ENCODE results near the gene CUL1.

The CUL1 gene

GRCh38 chr7:148698397-148699023 is at the start of gene CUL1:
TSS of gene CUL1 (plus strand) at chr7:148698903. CDS start at chr7:148730123, 31,220 bp downstream.
- peak within 1 kb of the TSS; percentile 98 for H3K27ac Mint-ChIP-seq
- peak within 1 kb of the TSS; percentile 99 for H3K4me3 Mint-ChIP-seq
- peaks cover 60% of the 10 kb centered on the region for H3K4me1 Mint-ChIP-seq (ENCODE audit: low read depth)
- peaks cover 4% of the 10 kb centered on the region for H3K36me3 Mint-ChIP-seq
- no peaks in the 10 kb centered on the region for H3K9me3 Mint-ChIP-seq (ENCODE audit: low read depth)
- H3K27me3 Mint-ChIP-seq: no peaks in the 10 kb centered on the region

DNA sequence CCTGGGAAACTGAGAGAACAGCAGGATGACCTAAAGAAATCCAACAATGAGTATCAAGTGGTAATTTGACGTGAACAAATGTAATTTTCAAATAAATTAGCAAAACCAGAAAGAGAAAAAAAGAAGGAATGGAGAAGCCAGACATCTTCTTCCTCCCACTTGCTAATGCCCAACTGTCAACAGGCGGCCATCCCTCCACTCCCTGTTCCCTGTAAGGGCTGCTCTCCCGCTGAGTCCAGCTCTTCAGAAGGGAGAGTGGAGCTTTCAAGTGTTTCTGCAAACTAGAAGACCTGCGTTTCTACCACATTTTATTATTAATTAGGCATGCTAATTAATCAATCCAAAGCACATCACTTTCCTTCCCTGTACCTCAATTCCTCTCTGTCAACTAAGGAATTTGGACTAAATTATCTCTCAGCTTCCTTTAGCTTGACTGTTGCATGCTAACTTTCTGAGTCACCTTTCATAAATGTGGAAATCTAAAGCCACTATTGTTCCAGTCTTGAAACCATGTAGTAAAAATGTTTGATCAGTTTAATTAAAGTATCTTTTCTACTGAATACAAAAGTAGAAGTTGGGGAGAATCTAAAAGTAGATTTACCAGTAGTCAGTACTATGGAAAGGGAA is 48.4 kb upstream of the CUL1 start:
- Mint-ChIP-seq H3K36me3 (no peaks in the 10 kb centered on the region), H3K27me3 (no peaks in the 10 kb centered on the region), H3K9me3 (ENCODE audit: low read depth) (no peaks in the 10 kb centered on the region), H3K27ac (no peak overlapping the region), H3K4me1 (ENCODE audit: low read depth) (no peaks in the 10 kb centered on the region), H3K4me3 (no peak overlapping the region)

DNA sequence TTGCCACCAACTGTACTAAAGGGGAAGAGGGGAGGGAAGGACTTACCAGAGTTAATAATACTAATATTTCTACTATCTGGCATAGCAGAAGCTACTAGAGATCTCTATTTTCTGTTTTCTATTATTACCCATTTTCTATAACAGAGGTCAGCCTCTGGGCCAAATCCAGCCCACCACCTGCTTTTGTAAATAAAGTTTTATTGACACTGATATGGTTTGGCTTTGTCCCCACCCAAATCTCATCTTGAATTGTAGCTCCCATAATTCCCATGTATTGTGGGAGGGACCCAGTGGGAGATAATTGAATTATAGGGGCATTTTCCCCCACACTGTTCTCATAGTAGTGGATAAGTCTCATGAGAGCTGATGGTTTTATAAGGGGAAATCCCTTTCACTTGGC is 45.9 kb upstream of the CUL1 start:
- no peaks in the 10 kb centered on the region for H3K4me1 Mint-ChIP-seq (ENCODE audit: low read depth)
- H3K4me3 Mint-ChIP-seq: no peak overlapping the region
- H3K27ac Mint-ChIP-seq: no peak overlapping the region
- H3K36me3 Mint-ChIP-seq: no peaks in the 10 kb centered on the region
- H3K27me3 Mint-ChIP-seq: no peaks in the 10 kb centered on the region
- no peaks in the 10 kb centered on the region for H3K9me3 Mint-ChIP-seq (ENCODE audit: low read depth)

GRCh38 chr7:148657929-148658328 is 40.8 kb upstream of the CUL1 start:
- Mint-ChIP-seq H3K4me1 (ENCODE audit: low read depth) (no peaks in the 10 kb centered on the region), H3K27me3 (no peaks in the 10 kb centered on the region), H3K9me3 (ENCODE audit: low read depth) (no peaks in the 10 kb centered on the region), H3K4me3 (no peak overlapping the region), H3K36me3 (no peaks in the 10 kb centered on the region), H3K27ac (no peak overlapping the region)

GRCh38 chr7:148661471-148661870 is 37.2 kb upstream of the CUL1 start:
- H3K27me3 Mint-ChIP-seq: no peaks in the 10 kb centered on the region
- no peaks in the 10 kb centered on the region for H3K4me1 Mint-ChIP-seq (ENCODE audit: low read depth)
- no peaks in the 10 kb centered on the region for H3K36me3 Mint-ChIP-seq
- no peak overlapping the region for H3K27ac Mint-ChIP-seq
- no peak overlapping the region for H3K4me3 Mint-ChIP-seq
- H3K9me3 Mint-ChIP-seq (ENCODE audit: low read depth): no peaks in the 10 kb centered on the region

- Mint-ChIP-seq H3K36me3 (no peaks in the 10 kb centered on the region), H3K9me3 (ENCODE audit: low read depth) (peaks cover under 1% of the 10 kb centered on the region), H3K4me1 (ENCODE audit: low read depth) (peaks cover 8% of the 10 kb centered on the region), H3K27ac (no peak overlapping the region), H3K27me3 (no peaks in the 10 kb centered on the region), H3K4me3 (no peak overlapping the region)
These were observed 36.1 kb upstream of the CUL1 start for GRCh38 chr7:148662646-148663045.

DNA sequence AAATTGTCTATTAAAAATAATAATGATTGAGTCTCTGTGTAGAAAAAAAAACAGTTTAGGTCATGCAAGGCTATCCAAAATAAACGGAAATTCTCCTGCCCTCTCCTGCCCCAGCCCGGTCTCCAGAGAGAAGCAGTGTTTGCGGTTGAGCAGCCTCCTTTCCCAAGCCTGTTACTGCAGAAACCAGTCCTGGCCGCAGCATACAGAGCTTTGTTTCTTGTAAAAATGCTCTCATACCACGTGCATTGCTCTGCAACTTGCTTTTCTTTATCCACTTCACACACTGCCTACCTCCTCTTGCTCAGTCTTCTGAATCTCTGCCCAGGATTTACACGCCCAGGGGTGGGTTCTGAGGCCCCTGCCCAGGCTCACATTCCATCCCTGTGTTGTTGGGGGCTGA is 34.4 kb upstream of the CUL1 start:
- H3K36me3 Mint-ChIP-seq: no peaks in the 10 kb centered on the region
- H3K9me3 Mint-ChIP-seq (ENCODE audit: low read depth): peaks cover 4% of the 10 kb centered on the region
- H3K4me1 Mint-ChIP-seq (ENCODE audit: low read depth): peaks cover 11% of the 10 kb centered on the region
- no peaks in the 10 kb centered on the region for H3K27me3 Mint-ChIP-seq
- H3K4me3 Mint-ChIP-seq: no peak overlapping the region
- H3K27ac Mint-ChIP-seq: no peak overlapping the region

DNA sequence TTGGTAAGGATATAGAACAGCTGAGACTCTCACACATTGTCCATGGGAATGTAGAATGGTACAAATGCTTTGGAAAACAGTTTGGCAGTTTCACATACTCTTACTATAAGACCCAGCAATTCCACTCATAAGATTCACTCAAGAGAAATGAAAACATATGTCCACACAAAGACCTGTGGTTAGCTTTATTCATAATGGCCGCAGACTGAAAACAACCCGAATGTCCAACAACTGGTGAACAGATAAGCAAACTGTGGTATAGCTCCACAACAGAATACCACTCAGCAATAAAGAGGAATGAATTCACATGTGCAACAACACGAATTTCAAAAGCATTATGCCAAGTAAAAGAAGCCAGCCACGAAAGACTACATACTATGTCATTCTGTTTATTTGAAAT is 33.5 kb upstream of the CUL1 start:
- Mint-ChIP-seq H3K4me3 (no peak overlapping the region), H3K27me3 (no peaks in the 10 kb centered on the region), H3K36me3 (no peaks in the 10 kb centered on the region), H3K9me3 (ENCODE audit: low read depth) (peaks cover 4% of the 10 kb centered on the region), H3K4me1 (ENCODE audit: low read depth) (peaks cover 14% of the 10 kb centered on the region), H3K27ac (no peak overlapping the region)

GRCh38 chr7:148669927-148670326 is 28.8 kb upstream of the CUL1 start:
- H3K27me3 Mint-ChIP-seq: no peaks in the 10 kb centered on the region
- peaks cover 26% of the 10 kb centered on the region for H3K4me1 Mint-ChIP-seq (ENCODE audit: low read depth)
- peaks cover 4% of the 10 kb centered on the region for H3K36me3 Mint-ChIP-seq
- H3K27ac Mint-ChIP-seq: no peak overlapping the region
- no peak overlapping the region for H3K4me3 Mint-ChIP-seq
- H3K9me3 Mint-ChIP-seq (ENCODE audit: low read depth): peaks cover 4% of the 10 kb centered on the region

DNA sequence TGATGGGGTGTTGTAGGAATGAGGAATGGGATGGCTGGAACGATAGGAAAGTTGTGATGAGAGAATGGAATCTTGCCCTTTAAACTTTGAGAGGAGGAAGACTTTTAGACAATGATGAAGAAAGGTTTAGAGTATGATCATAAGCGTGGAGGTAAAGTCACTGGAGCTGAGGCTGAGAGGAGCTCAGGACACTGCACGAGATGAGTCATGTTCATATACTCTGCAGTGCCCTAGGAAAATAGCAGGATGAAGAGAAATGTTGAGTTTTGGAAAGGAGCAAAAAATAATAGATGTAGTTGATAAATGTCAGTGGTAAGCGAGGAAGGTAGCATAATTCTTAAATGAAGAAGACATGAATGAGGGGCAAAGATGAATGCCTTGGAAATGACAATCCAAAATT is 28.3 kb upstream of the CUL1 start:
- peaks cover 26% of the 10 kb centered on the region for H3K4me1 Mint-ChIP-seq (ENCODE audit: low read depth)
- peaks cover 4% of the 10 kb centered on the region for H3K9me3 Mint-ChIP-seq (ENCODE audit: low read depth)
- H3K27ac Mint-ChIP-seq: no peak overlapping the region
- H3K27me3 Mint-ChIP-seq: no peaks in the 10 kb centered on the region
- peaks cover 4% of the 10 kb centered on the region for H3K36me3 Mint-ChIP-seq
- H3K4me3 Mint-ChIP-seq: no peak overlapping the region

- Mint-ChIP-seq H3K4me3 (no peak overlapping the region), H3K36me3 (peaks cover 4% of the 10 kb centered on the region), H3K27me3 (no peaks in the 10 kb centered on the region), H3K27ac (no peak overlapping the region), H3K4me1 (ENCODE audit: low read depth) (peaks cover 26% of the 10 kb centered on the region), H3K9me3 (ENCODE audit: low read depth) (peaks cover 4% of the 10 kb centered on the region)
These were observed 27.9 kb upstream of the CUL1 start for GRCh38 chr7:148670807-148671206.

DNA sequence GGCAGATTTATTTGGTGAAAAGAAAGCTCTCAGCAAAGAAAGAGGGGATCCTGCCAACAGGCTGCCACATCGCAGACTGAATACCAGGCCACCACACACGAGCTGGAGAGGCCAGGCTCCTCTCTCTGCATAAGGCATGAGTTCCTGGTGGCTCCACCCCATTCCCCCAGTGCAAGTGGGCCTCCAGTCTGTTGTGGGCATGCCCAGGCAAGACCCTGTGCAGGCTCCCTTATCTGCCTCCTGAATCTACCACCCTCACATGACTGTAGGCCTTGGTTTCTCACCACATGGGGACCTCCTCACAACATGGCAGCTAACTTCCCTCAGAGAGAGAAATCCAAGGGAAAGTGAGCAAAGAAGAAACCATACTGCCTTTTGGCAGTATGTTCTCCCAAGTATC is 26.7 kb upstream of the CUL1 start:
- Mint-ChIP-seq H3K36me3 (peaks cover 4% of the 10 kb centered on the region), H3K27me3 (no peaks in the 10 kb centered on the region), H3K4me1 (ENCODE audit: low read depth) (peaks cover 25% of the 10 kb centered on the region), H3K9me3 (ENCODE audit: low read depth) (peaks cover 4% of the 10 kb centered on the region), H3K27ac (no peak overlapping the region), H3K4me3 (no peak overlapping the region)

GRCh38 chr7:148674689-148675088 is 24.0 kb upstream of the CUL1 start:
- H3K27ac Mint-ChIP-seq: no peak overlapping the region
- H3K4me3 Mint-ChIP-seq: no peak overlapping the region
- H3K4me1 Mint-ChIP-seq (ENCODE audit: low read depth): peaks cover 17% of the 10 kb centered on the region
- peaks cover 4% of the 10 kb centered on the region for H3K36me3 Mint-ChIP-seq
- H3K27me3 Mint-ChIP-seq: no peaks in the 10 kb centered on the region
- H3K9me3 Mint-ChIP-seq (ENCODE audit: low read depth): no peaks in the 10 kb centered on the region

- Mint-ChIP-seq H3K9me3 (ENCODE audit: low read depth) (no peaks in the 10 kb centered on the region), H3K36me3 (peaks cover 4% of the 10 kb centered on the region), H3K4me1 (ENCODE audit: low read depth) (peaks cover 4% of the 10 kb centered on the region), H3K27me3 (no peaks in the 10 kb centered on the region), H3K4me3 (no peak overlapping the region), H3K27ac (no peak overlapping the region)
These were observed 22.4 kb upstream of the CUL1 start for GRCh38 chr7:148676291-148676690.

GRCh38 chr7:148681821-148682220 is 16.9 kb upstream of the CUL1 start:
- Mint-ChIP-seq H3K36me3 (no peaks in the 10 kb centered on the region), H3K4me3 (no peak overlapping the region), H3K9me3 (ENCODE audit: low read depth) (no peaks in the 10 kb centered on the region), H3K27ac (no peak overlapping the region), H3K4me1 (ENCODE audit: low read depth) (no peaks in the 10 kb centered on the region), H3K27me3 (no peaks in the 10 kb centered on the region)

- Mint-ChIP-seq H3K4me1 (ENCODE audit: low read depth) (no peaks in the 10 kb centered on the region), H3K4me3 (no peak overlapping the region), H3K27ac (no peak overlapping the region), H3K9me3 (ENCODE audit: low read depth) (no peaks in the 10 kb centered on the region), H3K27me3 (no peaks in the 10 kb centered on the region), H3K36me3 (no peaks in the 10 kb centered on the region)
These were observed 14.3 kb upstream of the CUL1 start for GRCh38 chr7:148684289-148684830.

All from activated naive CD8-positive, alpha-beta T cell (primary cell).